ENCODE data around the gene CST3. TPM values are rescaled to one million over a fixed set of nuclear protein-coding genes. Genes with fewer than 3 reads are reported as not detected.

The CST3 gene
- total RNA-seq, 2 experiments from 2014 or later, result 0.72 to 1.2 TPM

- no peaks in the 10 kb centered on the region for H3K36me3 Mint-ChIP-seq (ENCODE audit: low read depth)
These were observed 20.6 kb upstream of the CST3 start for GRCh38 chr20:23658336-23658735.

GRCh38 chr20:23657202-23657601, 19.4 kb upstream of the CST3 start:
- Mint-ChIP-seq H3K36me3 (ENCODE audit: low read depth) (no peaks in the 10 kb centered on the region), H3K4me1 (ENCODE audit: low read depth) (no peaks in the 10 kb centered on the region), H3K27ac (no peak overlapping the region), H3K27me3 (peaks cover 3% of the 10 kb centered on the region), H3K9me3 (no peaks in the 10 kb centered on the region), H3K4me3 (no peak overlapping the region)
- ChIA-PET CTCF (no interaction called here), POLR2A (no interaction called here)
- no peak for TF ChIP-seq CTCF (IDR thresholded peaks at IDR 0.05)
- intact Hi-C loops (cut with micrococcal nuclease), result no loop called here
- no peak for DNase-seq
- no peak for ATAC-seq

More at GRCh38 chr20:23658336-23658735, 20.6 kb upstream of the CST3 start:
- intact Hi-C loops (cut with micrococcal nuclease), result no loop called here
- Mint-ChIP-seq H3K9me3 (no peaks in the 10 kb centered on the region), H3K4me1 (ENCODE audit: low read depth) (no peaks in the 10 kb centered on the region), H3K4me3 (no peak overlapping the region), H3K27me3 (peaks cover 3% of the 10 kb centered on the region), H3K27ac (no peak overlapping the region)
- DNase-seq (no peak), ATAC-seq (no peak)
- ChIA-PET CTCF (no interaction called here), POLR2A (no interaction called here)
- no peak for TF ChIP-seq CTCF (IDR thresholded peaks at IDR 0.05)

- Mint-ChIP-seq H3K4me1 (ENCODE audit: low read depth) (no peaks in the 10 kb centered on the region), H3K36me3 (ENCODE audit: low read depth) (no peaks in the 10 kb centered on the region), H3K27ac (no peak overlapping the region), H3K27me3 (peaks cover 3% of the 10 kb centered on the region), H3K4me3 (no peak overlapping the region), H3K9me3 (no peaks in the 10 kb centered on the region)
- ChIA-PET POLR2A (no interaction called here), CTCF (no interaction called here)
- ATAC-seq, result no peak
- no peak for DNase-seq
- intact Hi-C loops (cut with micrococcal nuclease), result no loop called here
- no peak for TF ChIP-seq CTCF (IDR thresholded peaks at IDR 0.05)
These were observed 18.6 kb upstream of the CST3 start for GRCh38 chr20:23656372-23656771.

- no peaks in the 10 kb centered on the region for H3K36me3 Mint-ChIP-seq (ENCODE audit: low read depth)
- no peak for TF ChIP-seq CTCF (IDR thresholded peaks at IDR 0.05)
- H3K4me1 Mint-ChIP-seq (ENCODE audit: low read depth), result no peaks in the 10 kb centered on the region
- ChIA-PET POLR2A (no interaction called here), CTCF (no interaction called here)
- no peak overlapping the region for H3K27ac Mint-ChIP-seq
- H3K4me3 Mint-ChIP-seq, result no peak overlapping the region
- intact Hi-C loops (cut with micrococcal nuclease), result no loop called here
- H3K27me3 Mint-ChIP-seq, result peaks cover 3% of the 10 kb centered on the region
- H3K9me3 Mint-ChIP-seq, result no peaks in the 10 kb centered on the region
- ATAC-seq, result no peak
- DNase-seq, result no peak
These were observed 17.9 kb upstream of the CST3 start for GRCh38 chr20:23655491-23656211.

- intact Hi-C loops (cut with micrococcal nuclease), result no loop called here
- DNase-seq (no peak), ATAC-seq (no peak)
- H3K36me3 Mint-ChIP-seq (ENCODE audit: low read depth), result no peaks in the 10 kb centered on the region
- no peaks in the 10 kb centered on the region for H3K9me3 Mint-ChIP-seq
- H3K27ac Mint-ChIP-seq, result no peak overlapping the region
- POLR2A ChIA-PET, result no interaction called here
- H3K4me3 Mint-ChIP-seq, result no peak overlapping the region
- CTCF ChIA-PET, result no interaction called here
- peaks cover under 1% of the 10 kb centered on the region for H3K27me3 Mint-ChIP-seq
- TF ChIP-seq CTCF (IDR thresholded peaks at IDR 0.05), result no peak
- no peaks in the 10 kb centered on the region for H3K4me1 Mint-ChIP-seq (ENCODE audit: low read depth)
These were observed 17.0 kb upstream of the CST3 start for GRCh38 chr20:23654717-23655116.
